Liver (tissue), 3 donors: ENCODE results near the gene TGFB1I1.

Experiments used
- EGR1 ChIP-seq, 2 donors: IDR thresholded peaks; 2 replicates each; pipeline ENCODE4 v1.6.1; 2016 to 2018; ENCODE audit warnings: antibody characterized with exemption in 2 of 2, low read depth in 2 of 2
- FOXA1 ChIP-seq: IDR thresholded peaks from 2 replicates; pipeline ENCODE4 v1.6.1; 2016; ENCODE audit warnings: antibody characterized with exemption
- GABPA ChIP-seq, 2 donors: IDR thresholded peaks in 1 of 2; conservative IDR thresholded peaks in 1 of 2; 2 replicates each; pipeline ENCODE4 v1.6.1; 2016; ENCODE audit warnings: antibody characterized with exemption in 2 of 2, mild to moderate bottlenecking in 1 of 2, moderate library complexity in 1 of 2
- TAF1 ChIP-seq: conservative IDR thresholded peaks from 2 replicates; pipeline ENCODE4 v1.6.1; 2016; ENCODE audit warnings: antibody characterized with exemption, mild to moderate bottlenecking
- TF ChIP-seq, protein P1 (sequence below): fragments of 150-350 bp; IDR thresholded peaks from 2 replicates; pipeline ENCODE4 v1.5.1; 2017; ENCODE audit warnings: improper control_type of control experiment, low read depth, low read length; ENCODE audit not compliant: missing input control
- donor health status: healthy.
- donor health status: healthy.

GRCh38 chr16:31461201-31461920 lies 10.6 kb upstream of the TGFB1I1 start:
- TF ChIP-seq GABPA (IDR thresholded peaks at IDR 0.05 in 1 of 2, conservative IDR thresholded peaks at IDR 0.05 in 1 of 2) (no peak), FOXA1 (no peak), TAF1 (no peak), EGR1 (IDR thresholded peaks at IDR 0.05; ENCODE audit: low read depth in 2 of 2) (no peak)
- TF ChIP-seq, protein P1, sequence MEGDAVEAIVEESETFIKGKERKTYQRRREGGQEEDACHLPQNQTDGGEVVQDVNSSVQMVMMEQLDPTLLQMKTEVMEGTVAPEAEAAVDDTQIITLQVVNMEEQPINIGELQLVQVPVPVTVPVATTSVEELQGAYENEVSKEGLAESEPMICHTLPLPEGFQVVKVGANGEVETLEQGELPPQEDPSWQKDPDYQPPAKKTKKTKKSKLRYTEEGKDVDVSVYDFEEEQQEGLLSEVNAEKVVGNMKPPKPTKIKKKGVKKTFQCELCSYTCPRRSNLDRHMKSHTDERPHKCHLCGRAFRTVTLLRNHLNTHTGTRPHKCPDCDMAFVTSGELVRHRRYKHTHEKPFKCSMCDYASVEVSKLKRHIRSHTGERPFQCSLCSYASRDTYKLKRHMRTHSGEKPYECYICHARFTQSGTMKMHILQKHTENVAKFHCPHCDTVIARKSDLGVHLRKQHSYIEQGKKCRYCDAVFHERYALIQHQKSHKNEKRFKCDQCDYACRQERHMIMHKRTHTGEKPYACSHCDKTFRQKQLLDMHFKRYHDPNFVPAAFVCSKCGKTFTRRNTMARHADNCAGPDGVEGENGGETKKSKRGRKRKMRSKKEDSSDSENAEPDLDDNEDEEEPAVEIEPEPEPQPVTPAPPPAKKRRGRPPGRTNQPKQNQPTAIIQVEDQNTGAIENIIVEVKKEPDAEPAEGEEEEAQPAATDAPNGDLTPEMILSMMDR = no peak
